K562 (cell line): ENCODE results near the gene CAMK2A. TPM values are rescaled to one million over a fixed set of nuclear protein-coding genes. Genes with fewer than 3 reads are reported as not detected.

Source experiments
- ATAC-seq: fragments of 200-7000 bp; cut with Tn5 transposase; 3 replicates; pipeline ENCODE4 v1.9.1; 2020; ENCODE audit warnings: moderate library complexity
- BruUV-seq: library from RNA; stranded (reverse); fragments of 400-500 nt; replicated peaks from 2 replicates; lab custom pipeline; 2021; lab: Mats Ljungman, UMichigan
- CTCF ChIA-PET: fragments of 300-600 bp; formaldehyde crosslinking; extraction: SDS; loops from one replicate; lab custom pipeline; 2021; ENCODE audit warnings: low intra/inter-chr PET ratio; lab: Yijun Ruan, JAX
- POLR2A ChIA-PET: fragments of 300-600, 350-650 bp; sonication (Branson Sonifier 250); formaldehyde crosslinking; extraction: SDS; loops from one replicate; lab custom pipeline; 2021; ENCODE audit warnings: antibody characterized with exemption, inconsistent platforms; lab: Yijun Ruan, JAX
- DNase-seq, 4 experiments: peaks; one replicate each; pipeline versions ENCODE4 v3.0.0 to v3.0.0-alpha.2; 2011 to 2018; ENCODE audit warnings: low spot score in 3 of 4, mixed read lengths in 3 of 4; ENCODE audit errors: extremely low read depth in 1 of 4
- FAIRE-seq: peaks from 2 replicates; lab custom pipeline; 2011; peaks lifted over from hg19 to GRCh38; lab: Jason Lieb, UNC
- H2AFZ ChIP-seq: 2 replicates; pipeline ENCODE4 v1.6.0; 2011; ENCODE audit warnings: low read depth, low read length, control low read depth, inconsistent platforms
- H3K27ac ChIP-seq: fragments of 200-600 bp; 3 replicates; pipeline ENCODE4 v1.8.0; 2011; ENCODE audit warnings: low read depth, mild to moderate bottlenecking, control low read depth, inconsistent platforms, low read length, moderate library complexity, mixed read lengths; ENCODE audit errors: extremely low read depth
- H3K27me3 ChIP-seq, 2 experiments: fragments of 300-600 bp in 1 of 2; 2 replicates in 1 of 2; 3 replicates in 1 of 2; pipeline versions ENCODE4 v1.6.0 to v1.8.0; 2011; ENCODE audit warnings: inconsistent platforms in 2 of 2, low read length in 2 of 2, mild to moderate bottlenecking in 1 of 2, mixed read lengths in 1 of 2, moderate library complexity in 1 of 2; ENCODE audit not compliant: control insufficient read depth in 2 of 2, insufficient read depth in 2 of 2
- H3K36me3 ChIP-seq: fragments of 300-600 bp; 3 replicates; pipeline ENCODE4 v1.8.0; 2011; ENCODE audit warnings: mild to moderate bottlenecking, low read length, inconsistent platforms; ENCODE audit not compliant: control insufficient read depth, insufficient read depth
- H3K4me1 ChIP-seq, 2 experiments: fragments of 200-600 bp in 1 of 2; replicated peaks in 1 of 2; 2 replicates in 1 of 2; 3 replicates in 1 of 2; pipeline versions ENCODE4 v1.5.1 to v1.8.0; 2011; ENCODE audit warnings: inconsistent platforms in 2 of 2, low read length in 2 of 2, mild to moderate bottlenecking in 1 of 2, mixed read lengths in 1 of 2, moderate library complexity in 1 of 2; ENCODE audit not compliant: control insufficient read depth in 2 of 2, insufficient read depth in 2 of 2
- H3K4me2 ChIP-seq: 2 replicates; pipeline ENCODE4 v1.6.1; 2011; ENCODE audit warnings: low read length, control low read depth, inconsistent platforms, mixed read lengths; ENCODE audit not compliant: insufficient read depth
- H3K4me3 ChIP-seq: fragments of 200-600 bp; sonication (generic), shearing (Covaris generic); 2 replicates; pipeline ENCODE4 v1.5.1; 2016; ENCODE audit warnings: control low read depth, inconsistent platforms
- H3K79me2 ChIP-seq: fragments of 200-600 bp; 3 replicates; pipeline ENCODE4 v1.8.0; 2011; ENCODE audit warnings: low read length, inconsistent platforms; ENCODE audit not compliant: control insufficient read depth, insufficient read depth
- H3K9ac ChIP-seq, 2 experiments: 2 replicates each; pipeline versions ENCODE4 v1.6.0 to v1.6.1; 2011; ENCODE audit warnings: low read depth in 2 of 2, low read length in 2 of 2, control low read depth in 1 of 2, inconsistent platforms in 1 of 2, mild to moderate bottlenecking in 1 of 2, mixed read lengths in 1 of 2; ENCODE audit not compliant: insufficient read depth in 1 of 2
- H3K9me1 ChIP-seq: one replicate; pipeline ENCODE4 v1.6.0; 2011; ENCODE audit warnings: inconsistent platforms, mild to moderate bottlenecking, low read length, moderate library complexity; ENCODE audit not compliant: control insufficient read depth, insufficient read depth
- H3K9me3 ChIP-seq: replicated peaks from 2 replicates; pipeline ENCODE4 v1.5.1; 2011; ENCODE audit warnings: low read depth, low read length, inconsistent platforms; ENCODE audit not compliant: control insufficient read depth, insufficient read depth
- H4K20me1 ChIP-seq: replicated peaks from 2 replicates; pipeline ENCODE4 v1.6.1; 2011; ENCODE audit warnings: low read length, inconsistent platforms, mixed read lengths; ENCODE audit not compliant: control insufficient read depth, insufficient read depth
- BMI1 ChIP-seq: fragments of 150-350 bp; IDR thresholded peaks from 2 replicates; pipeline ENCODE4 v1.6.1; 2014; ENCODE audit warnings: low read length
- CC2D1A ChIP-seq: fragments of 450-650 bp; IDR thresholded peaks from 2 replicates; pipeline ENCODE4 v1.6.1; 2017; ENCODE audit warnings: mild to moderate bottlenecking
- HOXB6 ChIP-seq: fragments of 250-450 bp; sonication (Bioruptor Pico); IDR thresholded peaks from 2 replicates; pipeline ENCODE4 v1.5.1; 2022; ENCODE audit warnings: mild to moderate bottlenecking, borderline replicate concordance
- ILK ChIP-seq: fragments of 450-650 bp; IDR thresholded peaks from 2 replicates; pipeline ENCODE4 v1.6.1; 2016; ENCODE audit warnings: missing genetic modification characterization, low read depth, mild to moderate bottlenecking, missing compliant biosample characterization, moderate library complexity, borderline replicate concordance
- NFXL1 ChIP-seq: fragments of 450-650 bp; formaldehyde crosslinking; IDR thresholded peaks from 2 replicates; pipeline ENCODE4 v1.4.0; 2021; ENCODE audit warnings: mild to moderate bottlenecking
- SMAD4 ChIP-seq: fragments of 250-450 bp; sonication (Bioruptor Pico); conservative IDR thresholded peaks from 2 replicates; pipeline ENCODE4 v1.8.0; 2021; ENCODE audit warnings: inconsistent platforms, mild to moderate bottlenecking, moderate library complexity
- ZBTB1 ChIP-seq: sonication (generic); formaldehyde crosslinking; IDR thresholded peaks from 2 replicates; pipeline ENCODE4 v1.8.1; 2023; ENCODE audit warnings: missing genetic modification reagents, low read depth, mild to moderate bottlenecking, borderline replicate concordance
- WGBS: fragments of 100-300 bp; shearing (Covaris generic); methylation state at CpG from one replicate; pipeline ENCODE4 v1.1.6; 2016; ENCODE audit warnings: low coverage, mixed read lengths; ENCODE audit not compliant: insufficient coverage; ENCODE audit errors: missing lambda C conversion rate; 5-methylcytosine and 5-hydroxymethylcytosine counted together
- in situ Hi-C: fragments of 300-500 bp; cut with MboI; formaldehyde crosslinking; loops from 4 replicates; pipeline ENCODE4 v1.15.0; 2018; ENCODE audit warnings: inconsistent platforms, mixed read lengths
- intact Hi-C: fragments of 100-400 bp; cut with micrococcal nuclease; formaldehyde crosslinking; loops from 2 replicates; pipeline ENCODE4 v1.14.2; 2022
- polyA plus RNA-seq, 8 experiments: library from polyadenylated mRNA; depleted of rRNA in 4 of 8; stranded (reverse) in 5 of 8; unstranded in 3 of 8; fragments of >200 nt; fragmentation: Nextera tagmentation in 2 of 8; fragmentation: Illumina TruSeq in 1 of 8; extraction: Ambion mirVana in 2 of 8; extraction: Trizol in 1 of 8; gene quantifications; 2 replicates each; pipeline versions ENCODE4 v1.2.1 to v1.2.3, GENCODE V29; 2011 to 2014; ENCODE audit warnings: inconsistent platforms in 1 of 8, missing spikeins in 1 of 8
- total RNA-seq, 7 experiments: library from RNA; depleted of rRNA in 6 of 7; stranded (reverse); fragments of >200 nt in 6 of 7; fragmentation: Illumina TruSeq in 2 of 7; extraction: Trizol in 2 of 7; gene quantifications; 2 replicates each; pipeline versions ENCODE4 v1.2.1 to v1.2.3, GENCODE V29; 2011 to 2021; ENCODE audit warnings: low replicate concordance in 1 of 7
- TF ChIP-seq, protein P1 (sequence below): fragments of 200-800 bp; sonication (Bioruptor generic); IDR thresholded peaks from 2 replicates; pipeline ENCODE4 v1.6.1; 2016; ENCODE audit warnings: missing genetic modification characterization, missing compliant biosample characterization

The CAMK2A gene
- total and polyA plus RNA-seq, 9 of the 15 experiments (the other 6 are each of a cell fraction or from before 2014, with no cell fraction given) = 0.01 to 0.18 (median 0.04) TPM; not detected in 6

DNA sequence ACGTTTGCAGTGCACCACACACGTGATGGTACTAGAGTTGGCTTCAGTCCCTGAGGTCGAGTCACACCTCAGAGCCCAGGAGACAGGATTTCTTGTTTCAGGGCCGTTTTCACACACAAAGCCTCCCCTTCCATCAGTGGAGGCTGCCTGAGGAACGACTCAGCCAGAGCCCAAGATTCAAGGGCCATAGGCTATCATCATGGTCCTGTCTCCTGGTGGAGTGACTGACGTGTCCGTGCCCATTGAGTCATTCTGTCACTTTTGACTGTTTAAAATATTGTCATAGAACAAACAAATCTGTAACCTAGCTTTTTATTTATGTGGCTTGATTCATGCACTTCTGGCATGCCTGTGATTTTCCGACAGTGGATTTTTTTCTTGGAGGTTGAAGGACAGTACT lies 28.3 kb downstream of the CAMK2A start:
- ATAC-seq (no peak), DNase-seq (no peak), FAIRE-seq (no peak)
- intact Hi-C loops = no loop called here
- no peaks in the 10 kb centered on the region for H3K9me3 ChIP-seq
- H3K9ac ChIP-seq = no peak overlapping the region
- H2AFZ ChIP-seq = no peak overlapping the region
- POLR2A ChIA-PET = interaction anchor here (0.7 kb wide), 1 partner anchor 86 kb away, joined by 4 read pairs; no protein-coding TSS in a partner anchor
- in situ Hi-C loops = no loop called here
- no peak overlapping the region for H3K27ac ChIP-seq
- H3K36me3 ChIP-seq = no peaks in the 10 kb centered on the region
- H3K27me3 ChIP-seq = peaks cover 19 to 42% of the 10 kb centered on the region in 2 experiments
- H3K4me3 ChIP-seq = no peak overlapping the region
- no peaks in the 10 kb centered on the region for H3K79me2 ChIP-seq
- H3K4me2 ChIP-seq = no peak overlapping the region
- no TSS peak for BruUV-seq
- H3K4me1 ChIP-seq = peaks cover 0 to 8% of the 10 kb centered on the region in 2 experiments; a peak in 2 of 5 replicates
- peaks cover 3% of the 10 kb centered on the region; the same call in 1 of the 2 replicates for H4K20me1 ChIP-seq
- TF ChIP-seq ILK (no peak), ZBTB1 (CRISPR knock-in tag) (no peak), NFXL1 (CRISPR knock-in tag) (no peak), BMI1 (no peak), HOXB6 (CRISPR knock-in tag) (no peak), CC2D1A (no peak), SMAD4 (CRISPR knock-in tag) (no peak)
- TF ChIP-seq, protein P1, sequence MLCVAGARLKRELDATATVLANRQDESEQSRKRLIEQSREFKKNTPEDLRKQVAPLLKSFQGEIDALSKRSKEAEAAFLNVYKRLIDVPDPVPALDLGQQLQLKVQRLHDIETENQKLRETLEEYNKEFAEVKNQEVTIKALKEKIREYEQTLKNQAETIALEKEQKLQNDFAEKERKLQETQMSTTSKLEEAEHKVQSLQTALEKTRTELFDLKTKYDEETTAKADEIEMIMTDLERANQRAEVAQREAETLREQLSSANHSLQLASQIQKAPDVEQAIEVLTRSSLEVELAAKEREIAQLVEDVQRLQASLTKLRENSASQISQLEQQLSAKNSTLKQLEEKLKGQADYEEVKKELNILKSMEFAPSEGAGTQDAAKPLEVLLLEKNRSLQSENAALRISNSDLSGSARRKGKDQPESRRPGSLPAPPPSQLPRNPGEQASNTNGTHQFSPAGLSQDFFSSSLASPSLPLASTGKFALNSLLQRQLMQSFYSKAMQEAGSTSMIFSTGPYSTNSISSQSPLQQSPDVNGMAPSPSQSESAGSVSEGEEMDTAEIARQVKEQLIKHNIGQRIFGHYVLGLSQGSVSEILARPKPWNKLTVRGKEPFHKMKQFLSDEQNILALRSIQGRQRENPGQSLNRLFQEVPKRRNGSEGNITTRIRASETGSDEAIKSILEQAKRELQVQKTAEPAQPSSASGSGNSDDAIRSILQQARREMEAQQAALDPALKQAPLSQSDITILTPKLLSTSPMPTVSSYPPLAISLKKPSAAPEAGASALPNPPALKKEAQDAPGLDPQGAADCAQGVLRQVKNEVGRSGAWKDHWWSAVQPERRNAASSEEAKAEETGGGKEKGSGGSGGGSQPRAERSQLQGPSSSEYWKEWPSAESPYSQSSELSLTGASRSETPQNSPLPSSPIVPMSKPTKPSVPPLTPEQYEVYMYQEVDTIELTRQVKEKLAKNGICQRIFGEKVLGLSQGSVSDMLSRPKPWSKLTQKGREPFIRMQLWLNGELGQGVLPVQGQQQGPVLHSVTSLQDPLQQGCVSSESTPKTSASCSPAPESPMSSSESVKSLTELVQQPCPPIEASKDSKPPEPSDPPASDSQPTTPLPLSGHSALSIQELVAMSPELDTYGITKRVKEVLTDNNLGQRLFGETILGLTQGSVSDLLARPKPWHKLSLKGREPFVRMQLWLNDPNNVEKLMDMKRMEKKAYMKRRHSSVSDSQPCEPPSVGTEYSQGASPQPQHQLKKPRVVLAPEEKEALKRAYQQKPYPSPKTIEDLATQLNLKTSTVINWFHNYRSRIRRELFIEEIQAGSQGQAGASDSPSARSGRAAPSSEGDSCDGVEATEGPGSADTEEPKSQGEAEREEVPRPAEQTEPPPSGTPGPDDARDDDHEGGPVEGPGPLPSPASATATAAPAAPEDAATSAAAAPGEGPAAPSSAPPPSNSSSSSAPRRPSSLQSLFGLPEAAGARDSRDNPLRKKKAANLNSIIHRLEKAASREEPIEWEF (CRISPR knock-in tag) = no peak
- TF ChIP-seq, all 486 proteins: peak for 0
- WGBS = 2% methylated on average over 8 of the region's 8 CpGs
- H3K9me1 ChIP-seq = peaks cover 3% of the 10 kb centered on the region
- CTCF ChIA-PET = no interaction called here
